ENCODE measurements around the gene TCOF1.

TCOF1 gene

GRCh38 chr5:150315245-150315644 lies 42.3 kb upstream of the TCOF1 start:
- no peaks in the 10 kb centered on the region for H3K9me3 ChIP-seq (ENCODE audit: control insufficient read depth, insufficient read depth, low read length)
- no peak for DNase-seq (ENCODE audit: low read depth, low spot score)
- no peaks in the 10 kb centered on the region for H3K36me3 ChIP-seq (ENCODE audit: control insufficient read depth, insufficient read depth, low read length)
- no peaks in the 10 kb centered on the region for H3K27me3 ChIP-seq (ENCODE audit: control insufficient read depth, insufficient read depth, low read length)
- peaks cover 3% of the 10 kb centered on the region for H3K4me1 ChIP-seq (ENCODE audit: control insufficient read depth, insufficient read depth, low read length)
- H3K4me3 ChIP-seq (ENCODE audit: low read length) = no peak overlapping the region
- H3K27ac ChIP-seq (ENCODE audit: low read length) = no peak overlapping the region
- no CpG with 5 or more reads among the region's 4 CpGs for WGBS (ENCODE audit: insufficient coverage, insufficient read length)

- Histone ChIP-seq H3K27me3 (ENCODE audit: control insufficient read depth, insufficient read depth, low read length) (no peaks in the 10 kb centered on the region), H3K4me1 (ENCODE audit: control insufficient read depth, insufficient read depth, low read length) (peaks cover 3% of the 10 kb centered on the region), H3K9me3 (ENCODE audit: control insufficient read depth, insufficient read depth, low read length) (no peaks in the 10 kb centered on the region), H3K27ac (ENCODE audit: low read length) (no peak overlapping the region), H3K4me3 (ENCODE audit: low read length) (no peak overlapping the region), H3K36me3 (ENCODE audit: control insufficient read depth, insufficient read depth, low read length) (no peaks in the 10 kb centered on the region)
- no CpG with 5 or more reads among the region's 3 CpGs for WGBS (ENCODE audit: insufficient coverage, insufficient read length)
- no peak for DNase-seq (ENCODE audit: low read depth, low spot score)
These were observed 41.2 kb upstream of the TCOF1 start for GRCh38 chr5:150316320-150316719.

DNA sequence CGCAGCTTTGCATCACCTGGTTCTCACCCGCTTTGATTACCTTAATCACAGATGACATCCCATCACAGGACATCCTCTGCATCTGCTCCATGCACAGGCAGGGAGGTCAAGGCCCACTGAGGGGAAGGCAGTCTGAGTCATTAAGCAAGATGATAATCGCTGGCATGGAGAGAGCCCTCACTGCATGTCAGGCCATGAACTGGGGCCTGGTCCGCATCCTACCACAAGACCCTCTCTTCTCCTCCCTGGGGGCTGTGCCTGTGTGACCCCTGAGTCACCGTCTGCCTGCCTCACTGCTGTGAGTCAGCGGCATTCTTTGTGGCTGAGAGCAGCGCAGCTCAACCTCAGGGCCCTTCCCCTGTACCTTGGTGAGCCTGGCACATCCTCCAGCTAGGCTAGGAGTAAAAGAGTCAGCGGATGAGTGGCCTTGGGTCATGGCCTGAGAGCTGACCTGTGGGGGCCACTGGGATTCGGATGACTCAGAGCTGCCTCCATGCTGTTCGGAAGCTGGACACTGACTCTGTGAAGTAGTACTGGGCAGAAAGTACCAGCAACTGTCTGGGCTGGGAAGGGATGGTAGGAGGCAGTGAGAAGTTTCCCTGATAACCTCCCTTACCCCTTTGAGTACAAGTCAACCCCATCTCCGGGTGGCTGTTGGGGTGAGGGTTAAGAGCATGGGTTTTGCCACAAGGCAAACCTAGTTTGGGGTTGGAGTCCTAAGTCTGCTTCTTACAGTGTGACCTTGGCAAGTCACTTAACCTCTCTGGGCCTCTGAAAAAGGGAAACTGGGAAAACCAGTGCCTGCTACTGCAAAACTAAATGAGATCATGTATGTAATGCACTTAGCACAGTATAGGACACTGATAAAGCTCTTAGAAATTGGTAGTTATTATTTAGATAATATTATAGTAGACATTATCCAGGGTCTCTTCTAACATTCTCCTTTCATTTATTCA lies 40.2 kb upstream of the TCOF1 start:
- Histone ChIP-seq H3K27me3 (ENCODE audit: control insufficient read depth, insufficient read depth, low read length) (no peaks in the 10 kb centered on the region), H3K36me3 (ENCODE audit: control insufficient read depth, insufficient read depth, low read length) (no peaks in the 10 kb centered on the region), H3K4me1 (ENCODE audit: control insufficient read depth, insufficient read depth, low read length) (peaks cover 3% of the 10 kb centered on the region), H3K27ac (ENCODE audit: low read length) (no peak overlapping the region), H3K9me3 (ENCODE audit: control insufficient read depth, insufficient read depth, low read length) (no peaks in the 10 kb centered on the region), H3K4me3 (ENCODE audit: low read length) (no peak overlapping the region)
- no CpG with 5 or more reads among the region's 11 CpGs for WGBS (ENCODE audit: insufficient coverage, insufficient read length)
- no peak for DNase-seq (ENCODE audit: low read depth, low spot score)

- Histone ChIP-seq H3K36me3 (ENCODE audit: control insufficient read depth, insufficient read depth, low read length) (no peaks in the 10 kb centered on the region), H3K27me3 (ENCODE audit: control insufficient read depth, insufficient read depth, low read length) (no peaks in the 10 kb centered on the region), H3K9me3 (ENCODE audit: control insufficient read depth, insufficient read depth, low read length) (no peaks in the 10 kb centered on the region), H3K4me1 (ENCODE audit: control insufficient read depth, insufficient read depth, low read length) (peaks cover 3% of the 10 kb centered on the region), H3K27ac (ENCODE audit: low read length) (no peak overlapping the region), H3K4me3 (ENCODE audit: low read length) (no peak overlapping the region)
- no peak for DNase-seq (ENCODE audit: low read depth, low spot score)
- no CpG with 5 or more reads among the region's 9 CpGs for WGBS (ENCODE audit: insufficient coverage, insufficient read length)
These were observed 38.6 kb upstream of the TCOF1 start for GRCh38 chr5:150318613-150319483.

- Histone ChIP-seq H3K27me3 (ENCODE audit: control insufficient read depth, insufficient read depth, low read length) (no peaks in the 10 kb centered on the region), H3K27ac (ENCODE audit: low read length) (no peak overlapping the region), H3K9me3 (ENCODE audit: control insufficient read depth, insufficient read depth, low read length) (no peaks in the 10 kb centered on the region), H3K4me1 (ENCODE audit: control insufficient read depth, insufficient read depth, low read length) (peaks cover 3% of the 10 kb centered on the region), H3K36me3 (ENCODE audit: control insufficient read depth, insufficient read depth, low read length) (no peaks in the 10 kb centered on the region), H3K4me3 (ENCODE audit: low read length) (no peak overlapping the region)
- no peak for DNase-seq (ENCODE audit: low read depth, low spot score)
- no CpG with 5 or more reads among the region's 6 CpGs for WGBS (ENCODE audit: insufficient coverage, insufficient read length)
These were observed 38.1 kb upstream of the TCOF1 start for GRCh38 chr5:150319484-150319790.

- no peaks in the 10 kb centered on the region for H3K27me3 ChIP-seq (ENCODE audit: control insufficient read depth, insufficient read depth, low read length)
- no peak overlapping the region for H3K4me3 ChIP-seq (ENCODE audit: low read length)
- H3K27ac ChIP-seq (ENCODE audit: low read length) = no peak overlapping the region
- WGBS (ENCODE audit: insufficient coverage, insufficient read length) = no CpG with 5 or more reads among the region's 2 CpGs
- H3K9me3 ChIP-seq (ENCODE audit: control insufficient read depth, insufficient read depth, low read length) = no peaks in the 10 kb centered on the region
- no peak for DNase-seq (ENCODE audit: low read depth, low spot score)
- H3K36me3 ChIP-seq (ENCODE audit: control insufficient read depth, insufficient read depth, low read length) = no peaks in the 10 kb centered on the region
- H3K4me1 ChIP-seq (ENCODE audit: control insufficient read depth, insufficient read depth, low read length) = peaks cover 3% of the 10 kb centered on the region
These were observed 37.4 kb upstream of the TCOF1 start for GRCh38 chr5:150320044-150320613.

DNA sequence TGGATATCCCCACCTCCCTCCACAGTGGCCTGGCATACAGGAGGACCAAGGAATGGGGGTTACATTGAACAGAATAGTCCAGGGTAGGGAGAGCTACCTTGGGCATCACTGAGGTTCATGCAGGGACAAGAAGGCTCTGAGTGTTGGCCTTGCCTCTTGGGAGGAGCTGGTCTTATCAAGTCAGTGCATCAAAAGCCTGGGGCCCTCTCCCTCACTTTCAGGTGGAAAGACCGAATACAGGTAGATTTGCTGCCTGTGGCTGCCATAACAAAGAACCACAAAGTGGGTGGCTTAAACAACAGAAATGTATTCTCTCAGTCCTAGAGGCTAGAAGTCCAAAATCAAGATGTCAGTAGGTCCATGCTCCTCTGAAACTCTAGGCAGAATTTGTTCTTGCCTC lies 36.3 kb upstream of the TCOF1 start:
- no peak for DNase-seq (ENCODE audit: low read depth, low spot score)
- no peak overlapping the region for H3K4me3 ChIP-seq (ENCODE audit: low read length)
- H3K27ac ChIP-seq (ENCODE audit: low read length) = no peak overlapping the region
- H3K27me3 ChIP-seq (ENCODE audit: control insufficient read depth, insufficient read depth, low read length) = no peaks in the 10 kb centered on the region
- peaks cover 3% of the 10 kb centered on the region for H3K4me1 ChIP-seq (ENCODE audit: control insufficient read depth, insufficient read depth, low read length)
- no CpG with 5 or more reads among the region's 1 CpG for WGBS (ENCODE audit: insufficient coverage, insufficient read length)
- H3K9me3 ChIP-seq (ENCODE audit: control insufficient read depth, insufficient read depth, low read length) = no peaks in the 10 kb centered on the region
- H3K36me3 ChIP-seq (ENCODE audit: control insufficient read depth, insufficient read depth, low read length) = no peaks in the 10 kb centered on the region

DNA sequence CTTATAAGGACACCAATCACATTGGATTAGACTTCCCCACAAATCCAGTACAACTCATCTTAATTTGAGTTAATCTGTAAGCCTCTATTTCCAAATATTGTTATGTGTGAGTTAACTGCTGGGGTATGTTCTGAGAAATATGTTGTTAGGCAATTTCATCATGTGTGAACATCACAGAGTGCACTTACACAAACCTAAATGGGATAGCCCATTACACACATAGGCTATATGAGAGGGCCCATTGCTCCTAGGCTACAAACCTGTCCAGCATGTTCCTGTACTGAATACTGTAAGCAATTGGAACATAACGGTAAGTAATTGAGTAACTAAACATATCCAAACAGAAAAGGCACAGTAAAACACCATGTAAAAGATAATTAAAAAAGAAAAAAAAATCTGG lies 35.7 kb upstream of the TCOF1 start:
- Histone ChIP-seq H3K4me1 (ENCODE audit: control insufficient read depth, insufficient read depth, low read length) (peaks cover 3% of the 10 kb centered on the region), H3K36me3 (ENCODE audit: control insufficient read depth, insufficient read depth, low read length) (no peaks in the 10 kb centered on the region), H3K27me3 (ENCODE audit: control insufficient read depth, insufficient read depth, low read length) (no peaks in the 10 kb centered on the region), H3K4me3 (ENCODE audit: low read length) (no peak overlapping the region), H3K9me3 (ENCODE audit: control insufficient read depth, insufficient read depth, low read length) (no peaks in the 10 kb centered on the region), H3K27ac (ENCODE audit: low read length) (no peak overlapping the region)
- no peak for DNase-seq (ENCODE audit: low read depth, low spot score)
- WGBS (ENCODE audit: insufficient coverage, insufficient read length) = no CpG with 5 or more reads among the region's 1 CpG

DNA sequence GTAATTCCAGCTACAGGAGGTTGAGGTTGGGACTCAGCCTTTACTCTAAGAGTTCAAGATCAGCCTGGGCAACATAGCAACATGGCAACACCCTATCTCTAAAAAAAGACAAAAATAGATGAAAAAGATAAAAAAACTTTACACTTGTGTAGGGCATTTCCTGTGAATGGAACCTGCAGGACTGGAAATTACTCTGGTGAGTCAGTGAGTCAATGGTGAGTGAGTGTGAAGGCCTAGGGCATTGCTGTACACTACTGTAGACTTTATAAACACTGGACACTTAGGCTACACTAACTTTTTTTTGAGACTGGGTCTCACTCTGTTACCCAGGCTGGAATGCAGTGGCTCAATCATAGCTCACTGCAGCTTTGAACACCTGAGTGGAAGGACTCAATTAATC lies 35.3 kb upstream of the TCOF1 start:
- H3K4me3 ChIP-seq (ENCODE audit: low read length) = no peak overlapping the region
- H3K4me1 ChIP-seq (ENCODE audit: control insufficient read depth, insufficient read depth, low read length) = peaks cover 3% of the 10 kb centered on the region
- H3K27me3 ChIP-seq (ENCODE audit: control insufficient read depth, insufficient read depth, low read length) = no peaks in the 10 kb centered on the region
- no peaks in the 10 kb centered on the region for H3K9me3 ChIP-seq (ENCODE audit: control insufficient read depth, insufficient read depth, low read length)
- no peak for DNase-seq (ENCODE audit: low read depth, low spot score)
- no peak overlapping the region for H3K27ac ChIP-seq (ENCODE audit: low read length)
- H3K36me3 ChIP-seq (ENCODE audit: control insufficient read depth, insufficient read depth, low read length) = no peaks in the 10 kb centered on the region

DNA sequence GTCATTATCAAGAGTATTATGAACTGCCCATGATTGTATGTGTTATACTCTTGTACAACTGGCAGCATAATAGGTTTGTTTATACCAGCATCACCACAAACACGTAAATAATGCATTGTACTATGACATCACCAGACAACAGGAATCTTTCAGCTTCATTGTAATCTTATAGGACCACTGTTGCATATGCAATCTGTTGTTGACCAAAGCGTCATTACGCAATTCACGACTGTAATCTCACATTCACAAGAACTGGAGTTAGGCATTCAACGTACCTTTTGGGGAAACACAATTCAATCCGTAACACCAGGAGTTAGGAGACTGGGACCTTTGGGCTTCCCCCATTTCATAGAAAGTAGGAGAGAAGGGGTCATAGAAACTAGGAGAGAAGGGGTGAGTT lies 34.4 kb upstream of the TCOF1 start:
- H3K27ac ChIP-seq (ENCODE audit: low read length) = no peak overlapping the region
- H3K9me3 ChIP-seq (ENCODE audit: control insufficient read depth, insufficient read depth, low read length) = no peaks in the 10 kb centered on the region
- H3K36me3 ChIP-seq (ENCODE audit: control insufficient read depth, insufficient read depth, low read length) = no peaks in the 10 kb centered on the region
- peaks cover 3% of the 10 kb centered on the region for H3K4me1 ChIP-seq (ENCODE audit: control insufficient read depth, insufficient read depth, low read length)
- no CpG with 5 or more reads among the region's 6 CpGs for WGBS (ENCODE audit: insufficient coverage, insufficient read length)
- H3K27me3 ChIP-seq (ENCODE audit: control insufficient read depth, insufficient read depth, low read length) = no peaks in the 10 kb centered on the region
- H3K4me3 ChIP-seq (ENCODE audit: low read length) = no peak overlapping the region
- DNase-seq (ENCODE audit: low read depth, low spot score) = no peak
